ENCODE measurements around the gene MYRFL.
"Not testable (repeated sequence)": the region's sequence is repeated elsewhere in the genome, so short reads cannot be mapped to it uniquely, and the experiment has no call there.

The MYRFL gene

GRCh38 chr12:69824966-69825560 is at the start of gene MYRFL:
Gene MYRFL, plus strand, starts transcription at chr12:69825227. Its CDS starts 291 bp downstream, at chr12:69825518.
- no peak for DNase-seq

- no peak for DNase-seq
Measured at GRCh38 chr12:69779928-69780327, 45.1 kb upstream of the MYRFL start.

GRCh38 chr12:69783365-69783764 is 41.7 kb upstream of the MYRFL start:
- no peak for DNase-seq

GRCh38 chr12:69789351-69789750 is 35.7 kb upstream of the MYRFL start:
- no peak for DNase-seq

- DNase-seq = no peak
Measured at GRCh38 chr12:69792533-69792932, 32.5 kb upstream of the MYRFL start.

- not testable (repeated sequence) for DNase-seq
Measured at GRCh38 chr12:69807101-69807897, 17.7 kb upstream of the MYRFL start.

- DNase-seq = no peak
Measured at GRCh38 chr12:69810870-69811498, 14.0 kb upstream of the MYRFL start.

GRCh38 chr12:69816082-69816481 is 8.9 kb upstream of the MYRFL start:
- DNase-seq = no peak

GRCh38 chr12:69821032-69821455 is 4.0 kb upstream of the MYRFL start:
- no peak for DNase-seq

GRCh38 chr12:69821456-69822159 is 3.4 kb upstream of the MYRFL start:
- no peak for DNase-seq

- no peak for DNase-seq
Measured at GRCh38 chr12:69822201-69822860, 2.7 kb upstream of the MYRFL start.

- DNase-seq = no peak
Measured at GRCh38 chr12:69824028-69824427, 999 bp upstream of the MYRFL start.

- DNase-seq = no peak
Measured at GRCh38 chr12:69828897-69829296, 3.9 kb downstream of the MYRFL start.

GRCh38 chr12:69833696-69834095 is 8.7 kb downstream of the MYRFL start:
- DNase-seq = no peak

GRCh38 chr12:69834147-69834546 is 9.1 kb downstream of the MYRFL start:
- DNase-seq = no peak

- DNase-seq = no peak
Measured at GRCh38 chr12:69834576-69834975, 9.5 kb downstream of the MYRFL start.

GRCh38 chr12:69835081-69835480 is 10.1 kb downstream of the MYRFL start:
- no peak for DNase-seq

- no peak for DNase-seq
Measured at GRCh38 chr12:69836015-69836414, 11.0 kb downstream of the MYRFL start.

- no peak for DNase-seq
Measured at GRCh38 chr12:69837191-69837590, 12.2 kb downstream of the MYRFL start.

GRCh38 chr12:69837657-69838415 is 12.8 kb downstream of the MYRFL start:
- DNase-seq = no peak

- DNase-seq = no peak
Measured at GRCh38 chr12:69840727-69841126, 15.7 kb downstream of the MYRFL start.

GRCh38 chr12:69843608-69844007 is 18.6 kb downstream of the MYRFL start:
- DNase-seq = no peak

All from stimulated activated CD4-positive, alpha-beta T cell treated with anti-CD3 and anti-CD28 coated beads, Interleukin-4, amount 100 ng/mL, for 24 hours (primary cell).